HAP-1 (cell line): ENCODE measurements around the gene CCDC183.
A peak's percentile ranks its signal among the peaks of the same experiment; 100 is the strongest.

Source experiments
- DNase-seq, 2 experiments: peaks; one replicate each; pipeline ENCODE4 v3.0.0-alpha.2; 2016 to 2020; ENCODE audit warnings: low spot score in 2 of 2
- H3K27me3 ChIP-seq: fragments of 250-450 bp; sonication (Bioruptor Pico); 2 replicates; pipeline ENCODE4 v1.5.1; 2020; ENCODE audit warnings: low read depth, mild to moderate bottlenecking, moderate library complexity
- H3K36me3 ChIP-seq: fragments of 250-450 bp; sonication (Bioruptor Pico); replicated peaks from 2 replicates; pipeline ENCODE4 v1.5.1; 2020; ENCODE audit warnings: mild to moderate bottlenecking
- H3K4me1 ChIP-seq: fragments of 250-450 bp; sonication (Bioruptor Pico); 2 replicates; pipeline ENCODE4 v1.5.1; 2020; ENCODE audit warnings: mild to moderate bottlenecking
- H3K4me3 ChIP-seq: fragments of 250-450 bp; sonication (Bioruptor Pico); 2 replicates; pipeline ENCODE4 v1.5.1; 2020; ENCODE audit warnings: mild to moderate bottlenecking, moderate library complexity
- H3K9me3 ChIP-seq: fragments of 250-450 bp; sonication (Bioruptor Pico); 2 replicates; pipeline ENCODE4 v1.5.1; 2020; ENCODE audit warnings: mild to moderate bottlenecking, moderate library complexity
- in situ Hi-C: fragments of 300-500 bp; cut with MboI; formaldehyde crosslinking; loops from 3 replicates; pipeline ENCODE4 v1.14.3; 2020; ENCODE audit warnings: low sequenced_read_pairs, inconsistent platforms, mixed read lengths

The CCDC183 gene

GRCh38 chr9:136856079-136856476, 59.9 kb downstream of the CCDC183 start:
- Histone ChIP-seq H3K4me3 (no peak overlapping the region), H3K9me3 (no peaks in the 10 kb centered on the region), H3K4me1 (no peaks in the 10 kb centered on the region), H3K27me3 (no peaks in the 10 kb centered on the region), H3K36me3 (peaks cover 12% of the 10 kb centered on the region)
- peak in 1 of 2 experiments; percentile 8 for DNase-seq
- in situ Hi-C loops, result no loop called here

- DNase-seq, result peak in 1 of 2 experiments; percentile 12
- Histone ChIP-seq H3K9me3 (no peaks in the 10 kb centered on the region), H3K4me3 (no peak overlapping the region), H3K4me1 (no peaks in the 10 kb centered on the region), H3K27me3 (no peaks in the 10 kb centered on the region), H3K36me3 (peaks cover 15% of the 10 kb centered on the region)
- in situ Hi-C loops, result no loop called here
Measured at GRCh38 chr9:136856541-136857141, 60.5 kb downstream of the CCDC183 start.

- in situ Hi-C loops, result no loop called here
- Histone ChIP-seq H3K4me3 (no peak overlapping the region), H3K36me3 (peaks cover 17% of the 10 kb centered on the region), H3K9me3 (no peaks in the 10 kb centered on the region), H3K4me1 (no peaks in the 10 kb centered on the region), H3K27me3 (no peaks in the 10 kb centered on the region)
- no peak for DNase-seq
Measured at GRCh38 chr9:136857166-136857565, 61.0 kb downstream of the CCDC183 start.
